NCI-H524 (cell line): ENCODE results near the gene SGO2.
"Not testable (repeated sequence)": the region's sequence is repeated elsewhere in the genome, so short reads cannot be mapped to it uniquely, and the experiment has no call there.

Experiments
- DNase-seq, 2 experiments: peaks; one replicate each; lab custom pipeline; 2025; lab: John Stamatoyannopoulos, UW

SGO2 gene

DNA sequence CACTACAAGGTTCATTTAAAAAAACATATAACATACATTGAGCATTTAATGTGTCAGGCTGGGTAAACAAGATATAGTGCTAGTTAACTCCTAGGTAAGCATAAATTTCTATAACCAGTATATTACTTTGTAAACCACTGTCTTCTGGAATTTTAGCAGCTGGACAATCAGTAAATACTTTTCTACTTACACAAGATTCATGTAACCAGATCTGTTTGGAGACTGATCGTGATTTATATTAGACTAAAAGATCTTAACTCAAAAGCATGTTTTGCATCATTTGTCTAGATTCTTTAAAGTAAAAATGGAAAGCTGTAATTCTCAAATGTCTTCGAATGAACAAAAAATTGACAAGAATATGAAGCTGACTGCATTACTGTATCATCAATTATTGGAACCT lies 941 bp upstream of the SGO2 start:
- no peak for DNase-seq

GRCh38 chr2:200525551-200525881 lies 491 bp upstream of the SGO2 start:
- DNase-seq = no peak

GRCh38 chr2:200528228-200528627 lies 2.2 kb downstream of the SGO2 start:
- DNase-seq = no peak

- DNase-seq = no peak
These were observed 7.7 kb downstream of the SGO2 start for GRCh38 chr2:200533754-200534153.

DNA sequence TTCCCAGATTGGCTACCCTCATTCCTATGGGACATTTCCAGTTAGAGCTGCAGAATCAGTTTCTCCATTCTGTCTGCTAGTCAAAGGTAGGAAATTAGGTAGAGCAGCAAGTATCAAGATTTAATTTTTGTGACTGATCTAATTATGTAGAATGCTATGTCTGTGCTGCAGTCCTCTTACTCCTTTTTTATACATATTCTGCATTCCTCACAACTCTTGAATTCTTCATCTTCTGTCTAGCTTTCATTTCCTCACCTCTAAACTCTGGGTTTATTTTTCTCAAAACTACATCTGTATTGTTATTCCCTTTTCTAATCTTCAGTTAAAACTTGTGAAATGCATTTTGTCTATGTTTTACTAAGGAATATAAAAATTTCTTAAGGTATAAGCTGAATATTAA lies 8.6 kb downstream of the SGO2 start:
- no peak for DNase-seq

- no peak for DNase-seq
These were observed 12.1 kb downstream of the SGO2 start for GRCh38 chr2:200538139-200538538.

- DNase-seq = no peak
These were observed 14.8 kb downstream of the SGO2 start for GRCh38 chr2:200540793-200541192.

- DNase-seq = not testable (repeated sequence)
These were observed 40.6 kb downstream of the SGO2 start for GRCh38 chr2:200566596-200566995.

DNA sequence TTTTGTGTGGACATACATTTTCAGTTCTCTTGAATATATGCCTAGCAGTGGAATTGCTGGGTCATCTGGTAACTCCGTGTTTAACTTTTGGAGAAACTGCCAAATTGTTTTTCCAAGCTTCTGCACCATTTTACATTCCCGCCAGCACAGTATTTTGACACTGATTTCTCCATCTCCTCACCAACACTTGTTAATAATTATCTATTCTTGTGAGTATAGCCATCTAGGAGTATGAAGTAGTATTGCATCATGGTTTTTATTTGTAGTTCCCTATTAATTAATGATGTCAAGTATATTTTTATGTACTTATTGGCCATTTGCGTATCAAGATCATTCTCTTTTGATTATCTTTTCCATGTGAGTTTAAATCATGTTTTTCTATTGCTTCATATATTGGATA lies 41.9 kb downstream of the SGO2 start:
- no peak for DNase-seq

DNA sequence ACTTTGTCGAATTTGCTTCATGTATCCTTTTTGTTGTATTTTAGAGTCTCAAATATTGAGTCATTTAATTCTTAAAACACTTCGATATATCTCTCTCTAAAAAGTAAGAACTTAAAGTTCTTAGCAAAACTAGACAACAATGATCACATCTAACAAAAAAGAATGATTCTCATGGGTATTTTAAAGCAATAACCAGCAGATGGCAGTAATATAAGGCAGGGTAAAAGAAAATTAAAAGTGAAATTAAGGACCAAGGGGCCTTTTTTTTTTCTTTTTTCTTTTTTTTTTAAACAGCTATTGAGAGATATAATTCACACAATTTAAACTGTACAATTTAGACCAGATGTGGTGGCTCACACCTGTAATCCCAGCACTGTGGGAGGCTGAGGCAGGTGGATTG lies 50.0 kb downstream of the SGO2 start:
- DNase-seq = no peak

DNA sequence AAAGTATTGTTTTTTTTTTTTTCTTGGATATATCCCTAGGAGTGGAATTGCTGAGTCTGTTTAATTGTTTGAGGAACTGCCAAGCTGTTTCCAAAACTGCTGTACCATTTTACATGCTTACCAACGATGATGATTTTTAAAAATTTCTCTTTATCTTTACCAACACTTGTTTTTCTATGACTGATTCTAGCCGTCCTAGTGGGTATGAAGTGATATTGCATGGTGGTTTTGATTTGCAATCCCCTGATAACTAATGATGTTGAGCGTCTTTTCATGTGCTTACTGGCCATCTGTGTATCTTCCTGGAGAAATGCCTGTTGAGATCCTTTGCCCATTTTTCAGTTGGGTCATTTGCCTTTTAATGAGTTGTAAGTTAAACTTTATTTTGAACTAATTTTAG lies 51.0 kb downstream of the SGO2 start:
- DNase-seq = no peak

GRCh38 chr2:200578778-200579177 lies 52.8 kb downstream of the SGO2 start:
- peak in 1 of 2 experiments; percentile 42 for DNase-seq

- no peak for DNase-seq
These were observed 58.6 kb downstream of the SGO2 start for GRCh38 chr2:200584639-200585038.

- no peak for DNase-seq
These were observed 59.3 kb downstream of the SGO2 start for GRCh38 chr2:200585340-200585729.

GRCh38 chr2:200585730-200586643 lies 60.0 kb downstream of the SGO2 start, which contains the start of gene AOX1:
AOX1 (plus strand) TSS chr2:200586014; CDS start chr2:200586109, 95 bp downstream.
- peak in 1 of 2 experiments; percentile 5 for DNase-seq

DNA sequence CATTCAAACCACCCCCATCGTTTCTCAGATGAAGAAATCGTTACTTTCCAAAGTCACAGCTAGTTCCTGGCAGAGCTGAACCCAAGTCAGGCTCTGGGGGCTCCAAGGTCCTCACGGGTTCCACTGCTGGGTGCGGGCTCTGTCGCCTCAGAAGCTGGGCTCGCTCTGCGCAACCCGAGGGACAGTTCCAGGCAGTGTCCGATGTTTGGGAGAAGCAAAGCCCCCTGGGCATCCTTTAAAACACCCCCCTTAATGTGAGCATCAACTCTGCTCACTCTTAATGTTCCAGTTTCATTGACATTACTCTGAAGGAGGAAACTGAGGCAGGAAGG lies 60.6 kb downstream of the SGO2 start:
- DNase-seq = no peak

- DNase-seq = no peak
These were observed 61.1 kb downstream of the SGO2 start for GRCh38 chr2:200587007-200587616.

GRCh38 chr2:200588076-200588678 lies 62.2 kb downstream of the SGO2 start:
- no peak for DNase-seq

DNA sequence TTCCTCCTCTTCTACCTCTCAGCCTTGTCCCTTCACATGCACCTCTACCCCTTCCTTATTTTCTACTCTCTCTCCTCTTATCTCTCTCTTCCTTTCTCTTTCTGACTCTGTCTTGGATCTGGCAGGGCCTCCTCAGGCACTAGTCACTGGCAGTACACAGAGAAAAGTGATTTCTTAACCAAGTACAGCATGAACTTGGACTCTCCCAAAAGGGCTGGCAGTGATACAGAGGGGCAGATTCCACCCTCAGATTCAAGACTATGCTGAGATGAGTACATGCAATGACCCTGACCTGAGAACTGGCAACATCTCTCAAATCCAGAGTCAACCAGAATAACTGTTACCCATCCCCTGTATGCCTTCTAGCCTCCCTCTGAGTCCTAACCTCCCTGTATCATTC lies 64.1 kb downstream of the SGO2 start:
- no peak for DNase-seq

DNA sequence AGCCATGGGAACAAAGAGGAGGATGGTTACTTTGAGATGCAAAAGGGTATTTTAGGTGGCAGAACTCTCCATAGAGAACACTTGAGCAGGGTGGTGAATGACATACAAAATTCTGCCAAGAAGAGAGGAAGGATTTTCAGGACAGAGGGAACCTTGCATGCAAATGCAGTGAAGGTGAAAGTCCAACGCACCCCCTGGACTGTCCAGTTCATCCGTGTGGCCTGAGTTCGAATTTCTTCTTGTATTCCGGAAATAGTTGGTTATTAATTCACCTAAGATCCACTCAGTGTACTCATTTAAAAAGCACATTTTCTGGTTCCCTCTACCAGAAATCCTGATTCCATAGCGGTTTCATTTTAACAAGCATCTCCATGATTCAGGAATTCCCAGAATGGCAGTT lies 65.3 kb downstream of the SGO2 start:
- DNase-seq = no peak

GRCh38 chr2:200592406-200593075 lies 66.5 kb downstream of the SGO2 start:
- DNase-seq = no peak

- no peak for DNase-seq
These were observed 67.9 kb downstream of the SGO2 start for GRCh38 chr2:200593905-200594304.

- peak in 1 of 2 experiments; percentile 23 for DNase-seq
These were observed 69.9 kb downstream of the SGO2 start for GRCh38 chr2:200595913-200596312.
